Activated naive CD4-positive, alpha-beta T cell treated with anti-CD3 and anti-CD28 coated beads, Interleukin-2, amount 50 U/mL, for 16 hours (primary cell): ENCODE measurements around the gene HVCN1.

Experiments
- DNase-seq: peaks from one replicate; pipeline ENCODE4 v3.0.0-alpha.2; 2020

The HVCN1 gene

DNA sequence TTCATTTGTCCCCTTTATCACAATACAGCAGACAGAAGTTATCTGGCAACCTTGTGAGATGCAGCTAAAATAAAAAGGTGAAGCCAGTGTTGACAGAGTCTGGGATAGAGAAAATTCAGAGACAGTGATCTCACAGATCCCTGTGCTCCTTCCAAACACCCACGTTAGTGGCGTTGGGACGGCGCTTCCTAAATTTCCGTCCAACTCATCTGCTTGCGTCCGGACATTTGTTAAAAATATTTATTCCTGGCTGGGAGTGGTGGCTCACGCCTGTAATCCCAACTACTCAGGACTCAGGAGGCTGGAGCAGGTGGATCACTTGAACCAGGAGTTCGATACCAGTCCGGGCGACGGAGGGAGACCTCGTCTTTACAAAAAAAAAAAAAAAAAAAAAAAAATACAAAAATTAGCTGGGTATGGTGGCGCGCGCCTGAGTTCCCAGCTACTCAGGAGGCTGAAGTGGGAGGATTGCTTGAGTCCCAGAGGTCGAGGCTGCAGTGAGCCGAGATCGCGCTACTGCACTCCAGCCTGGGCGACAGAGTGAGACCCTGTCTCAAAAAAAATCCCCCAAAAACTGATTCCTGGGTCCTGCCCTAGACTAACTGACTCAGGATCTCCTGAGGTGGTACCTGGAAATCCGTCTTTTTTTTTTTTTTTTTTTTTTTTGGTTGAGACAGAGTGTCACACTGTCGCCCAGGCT is 75.7 kb downstream of the HVCN1 start:
- DNase-seq = no peak

DNA sequence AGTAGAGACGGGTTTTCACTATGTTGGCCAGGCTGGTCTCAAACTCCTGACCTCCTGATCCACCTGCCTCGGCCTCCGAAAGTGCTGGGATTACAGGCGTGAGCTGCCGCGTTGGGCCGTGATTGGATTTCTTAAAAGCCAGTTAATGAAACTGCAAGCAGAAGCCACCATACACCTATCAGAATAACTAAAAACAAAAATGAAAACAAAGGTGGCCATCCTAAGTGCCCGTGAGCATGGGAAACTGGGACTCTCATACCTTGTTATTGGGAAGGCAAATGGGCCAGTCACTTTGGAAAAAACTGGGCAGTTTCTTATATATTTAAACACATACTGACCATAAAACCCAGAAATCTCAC is 82.7 kb downstream of the HVCN1 start:
- DNase-seq = no peak

GRCh38 chr12:110602085-110602814 is 86.7 kb downstream of the HVCN1 start:
- peak; percentile 27 for DNase-seq

GRCh38 chr12:110600254-110600653 is 88.7 kb downstream of the HVCN1 start:
- DNase-seq = no peak

- no peak for DNase-seq
Observed at GRCh38 chr12:110599334-110599733, 89.6 kb downstream of the HVCN1 start.
